CMK (cell line): Measurements from ENCODE around the gene RAB8B.

ENCODE experiments used
- DNase-seq: peaks from one replicate; pipeline ENCODE4 v3.0.0-alpha.2; 2010; ENCODE audit warnings: low read depth

The RAB8B gene

DNA sequence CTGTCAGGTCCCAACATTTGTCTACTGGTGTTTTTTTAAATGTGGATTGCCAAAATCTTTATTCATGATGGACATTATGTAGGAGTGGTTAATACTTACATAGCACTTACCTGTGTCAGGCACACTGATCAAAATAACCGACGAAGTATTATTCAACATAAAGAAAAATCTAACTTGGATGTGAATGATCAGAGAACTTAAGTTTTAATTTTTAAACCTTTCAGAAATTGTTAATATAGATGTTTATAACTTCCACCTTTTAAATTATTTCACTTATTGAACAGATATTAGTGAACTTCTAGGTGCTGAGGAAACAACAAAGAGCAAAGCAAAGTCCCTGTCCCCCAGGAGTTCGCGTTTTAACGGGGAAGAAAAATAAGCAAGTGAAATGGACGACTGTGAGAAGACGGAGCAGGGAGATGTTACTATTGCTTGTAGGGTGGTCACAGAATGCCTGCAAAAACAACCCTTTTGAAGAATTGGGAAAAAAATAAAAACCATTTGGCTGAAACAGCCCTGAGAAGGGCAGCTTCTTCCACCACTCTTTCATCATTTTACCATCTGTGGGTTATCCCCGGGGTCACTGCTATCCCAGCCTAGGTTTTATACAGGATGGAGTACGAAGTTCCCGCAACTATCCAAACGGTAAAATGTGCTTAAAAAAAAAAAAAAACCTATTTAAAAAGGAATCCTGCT, 87.1 kb downstream of the RAB8B start:
- no peak for DNase-seq

DNA sequence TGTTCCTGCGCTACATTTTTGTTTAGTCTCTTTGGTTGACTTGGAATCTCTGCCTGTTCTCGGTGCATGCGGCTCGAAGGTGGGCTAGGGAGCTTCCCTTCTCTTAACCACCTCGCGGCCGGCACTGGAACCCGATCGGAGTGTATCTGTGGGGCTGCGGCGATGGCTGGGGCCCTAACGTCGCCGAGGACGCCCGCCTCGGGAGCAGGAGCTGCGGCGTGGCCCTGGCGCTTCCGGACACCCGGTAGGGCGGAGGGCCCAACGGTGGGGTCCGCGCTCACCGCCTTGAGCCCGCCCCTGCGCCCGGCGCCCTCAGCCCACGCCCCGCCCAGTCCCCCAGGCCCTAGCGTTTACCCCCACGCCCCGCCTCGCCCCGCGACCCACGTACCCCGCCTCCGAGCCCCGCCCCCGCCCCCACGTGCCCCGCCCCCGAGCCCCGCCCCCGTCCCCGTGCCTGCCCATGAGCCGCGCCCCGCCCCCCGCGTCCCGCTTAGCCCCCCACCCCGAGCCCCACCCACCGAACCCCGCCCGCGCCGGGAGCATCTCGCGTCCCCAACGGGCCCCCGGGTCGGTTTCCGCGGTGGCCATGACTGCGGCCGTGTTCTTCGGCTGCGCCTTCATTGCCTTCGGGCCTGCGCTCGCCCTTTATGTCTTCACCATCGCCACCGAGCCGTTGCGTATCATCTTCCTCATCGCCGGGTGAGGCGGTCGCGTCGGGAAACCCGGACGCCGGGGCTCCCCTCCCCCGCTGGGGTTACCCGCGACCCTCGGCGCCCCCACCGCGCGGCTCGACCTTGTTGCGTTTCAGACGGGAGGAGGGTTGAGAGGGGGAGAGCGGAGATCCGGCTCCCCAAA, 87.9 kb downstream of the RAB8B start, which contains the start of gene APH1B:
APH1B (plus strand) TSS at position 568 of the 855 bp plus-strand sequence; CDS start at position 587, 19 bp downstream.
- DNase-seq, result peak; percentile 72

DNA sequence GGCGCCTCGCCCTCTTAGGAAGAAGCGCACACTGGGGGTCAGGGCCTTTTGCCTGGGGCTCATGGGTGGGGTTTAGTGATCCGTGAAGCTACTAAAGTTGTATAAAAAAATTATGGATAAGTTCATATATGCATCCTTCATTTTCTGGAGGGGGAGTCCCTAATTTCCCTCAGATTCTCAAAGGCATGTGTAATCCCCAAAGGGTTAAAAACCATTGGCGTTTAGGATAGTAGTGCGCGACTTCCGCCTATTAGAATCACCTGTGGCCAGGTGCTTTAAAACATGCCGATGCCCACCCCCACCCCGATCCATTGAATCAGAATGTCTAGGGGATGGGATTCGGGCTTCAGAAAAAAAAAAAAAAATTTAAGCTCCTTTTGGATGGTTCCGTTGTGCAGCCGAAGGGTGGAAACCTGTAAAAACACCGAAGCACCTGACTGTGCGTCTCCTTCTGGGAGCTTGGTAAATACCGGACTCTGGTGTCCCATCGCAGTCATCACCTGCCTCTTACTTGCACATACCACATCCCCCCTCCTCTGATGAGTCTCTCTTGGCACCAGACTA, 88.6 kb downstream of the RAB8B start:
- no peak for DNase-seq

DNA sequence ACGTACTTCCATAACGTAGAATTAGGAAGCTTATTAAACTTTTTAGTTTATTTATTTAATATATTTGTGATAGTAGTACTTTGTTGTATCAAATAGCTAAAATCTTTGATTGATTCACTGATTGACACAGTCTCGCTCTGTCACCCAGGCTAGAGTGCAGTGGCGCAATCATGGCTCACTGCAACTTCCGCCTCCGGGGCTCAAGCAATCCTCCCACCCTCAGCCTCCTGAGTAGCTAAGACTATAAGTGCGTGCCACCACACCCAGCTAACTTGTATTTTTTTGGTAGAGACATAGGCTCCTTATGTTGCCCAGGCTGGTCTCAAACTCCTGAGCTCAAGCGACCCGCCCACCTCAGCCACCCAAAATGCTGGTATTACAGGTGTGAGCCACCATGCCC, 93.7 kb downstream of the RAB8B start:
- DNase-seq, result no peak

DNA sequence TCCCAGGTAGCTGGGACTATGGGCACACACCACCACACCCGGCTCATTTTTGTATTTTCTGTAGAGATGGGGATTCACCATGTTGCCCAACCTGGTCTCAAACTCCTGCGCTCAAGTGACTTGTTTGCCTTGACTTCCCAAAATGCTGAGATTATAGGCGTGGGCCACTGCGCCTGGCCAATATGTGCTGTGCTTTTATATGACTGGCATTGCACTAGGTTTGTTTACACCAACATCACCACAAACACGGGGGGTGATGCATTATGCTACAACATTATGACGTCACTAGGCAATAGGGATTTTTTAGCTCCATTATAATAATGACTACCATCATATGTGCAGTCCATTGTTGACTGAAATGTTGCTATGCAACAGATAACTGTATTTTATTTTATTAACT, 94.9 kb downstream of the RAB8B start:
- DNase-seq, result no peak

DNA sequence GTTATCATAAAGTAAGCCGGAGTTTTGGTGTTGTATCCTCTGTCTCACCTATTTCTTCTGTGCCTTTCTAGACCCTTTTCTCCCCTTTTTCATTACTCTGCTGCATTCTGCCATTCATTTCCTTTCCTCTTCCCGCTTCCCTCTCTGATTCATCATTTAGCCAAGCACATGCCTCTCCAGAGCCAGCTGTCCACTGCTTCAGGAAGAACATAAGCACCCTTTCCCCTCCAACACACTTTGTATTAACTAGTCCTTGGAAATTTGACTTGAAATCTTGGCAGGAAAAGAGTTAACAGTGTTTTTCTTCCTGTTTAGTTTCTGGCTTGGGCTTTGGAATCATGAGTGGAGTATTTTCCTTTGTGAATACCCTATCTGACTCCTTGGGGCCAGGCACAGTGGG, 97.7 kb downstream of the RAB8B start:
- DNase-seq, result no peak

DNA sequence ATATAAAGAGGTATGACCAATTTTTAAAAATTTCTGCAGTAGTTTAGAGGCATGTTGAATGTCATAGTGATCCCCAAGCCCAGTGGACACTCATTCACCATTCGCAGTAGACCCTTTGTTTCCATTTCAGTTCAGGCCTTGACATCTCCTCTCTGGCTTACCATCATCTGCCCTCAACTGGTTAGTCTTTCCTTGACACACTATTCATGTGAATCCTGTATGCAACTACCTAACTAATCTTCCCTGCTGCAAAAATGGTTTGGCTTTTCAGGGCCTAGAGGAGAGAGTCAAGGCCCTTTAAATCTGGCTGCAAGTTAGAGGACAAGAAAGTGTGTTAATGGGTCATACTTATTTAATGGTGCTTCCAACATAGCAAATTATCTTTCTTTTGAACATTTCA, 98.9 kb downstream of the RAB8B start:
- no peak for DNase-seq

DNA sequence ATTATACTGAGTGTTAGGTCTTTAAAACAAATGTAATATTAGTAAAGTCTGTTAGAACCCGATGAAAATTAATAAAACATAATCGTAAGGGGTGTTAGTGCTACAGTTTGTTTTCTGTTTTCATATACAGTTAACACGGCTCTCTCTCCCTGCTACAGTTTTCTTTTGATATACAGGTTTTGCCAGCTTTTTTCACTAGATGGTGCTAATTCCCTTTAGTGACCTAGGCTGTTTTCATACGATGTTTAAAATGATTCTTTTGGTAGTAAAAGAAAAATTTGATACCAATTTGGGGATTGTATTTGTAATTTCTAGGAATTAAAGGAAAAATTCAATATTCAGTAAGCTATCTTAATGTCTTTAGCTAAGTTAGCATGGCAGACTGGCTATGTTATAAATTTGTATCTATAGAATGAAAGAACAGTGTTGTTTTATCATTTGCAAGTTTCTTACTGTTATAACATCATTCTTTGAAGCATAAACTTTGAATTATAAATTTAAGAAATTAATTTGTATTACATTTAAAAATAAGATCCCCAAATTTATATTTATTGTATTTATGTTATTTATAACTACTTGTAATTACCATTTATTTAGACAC, 99.5 kb downstream of the RAB8B start:
- no peak for DNase-seq

DNA sequence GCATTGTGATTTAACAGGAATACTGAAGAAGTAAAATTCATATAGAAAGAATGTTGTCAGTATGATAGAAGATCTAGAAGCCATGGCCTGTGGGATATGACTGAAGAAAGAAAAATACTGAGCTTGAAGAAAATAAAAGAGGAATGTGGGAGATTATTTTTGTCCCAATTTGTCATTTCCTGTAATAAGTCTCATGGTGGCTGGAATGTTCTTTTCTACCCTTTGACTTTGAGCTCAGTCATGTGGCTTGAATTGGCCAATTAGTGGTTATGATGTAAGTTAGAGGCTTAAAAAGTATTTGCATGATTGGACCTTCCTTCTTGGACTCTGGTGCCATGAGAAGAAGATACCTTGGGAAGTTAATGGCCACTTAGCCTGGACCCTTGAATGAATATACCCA, 102.1 kb downstream of the RAB8B start:
- DNase-seq, result no peak

DNA sequence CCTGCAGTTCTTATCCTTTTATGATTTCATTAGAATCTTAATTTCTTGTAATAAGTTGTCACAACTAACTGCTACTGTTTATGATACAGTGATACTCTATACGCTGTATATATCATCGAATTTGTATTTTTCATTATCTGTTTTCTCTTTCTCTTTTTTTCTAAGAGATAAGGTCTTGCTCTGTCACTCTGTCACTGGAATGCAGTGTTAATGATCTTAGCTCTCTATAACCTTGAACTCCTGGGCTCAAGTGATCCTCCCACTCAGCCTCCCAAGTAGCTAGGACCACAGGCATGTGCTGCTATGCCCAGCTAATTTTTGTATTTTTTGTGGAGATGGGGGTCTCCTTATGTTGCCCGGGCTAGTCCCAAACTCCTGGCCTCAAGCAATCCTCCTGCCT, 102.8 kb downstream of the RAB8B start:
- DNase-seq, result no peak

DNA sequence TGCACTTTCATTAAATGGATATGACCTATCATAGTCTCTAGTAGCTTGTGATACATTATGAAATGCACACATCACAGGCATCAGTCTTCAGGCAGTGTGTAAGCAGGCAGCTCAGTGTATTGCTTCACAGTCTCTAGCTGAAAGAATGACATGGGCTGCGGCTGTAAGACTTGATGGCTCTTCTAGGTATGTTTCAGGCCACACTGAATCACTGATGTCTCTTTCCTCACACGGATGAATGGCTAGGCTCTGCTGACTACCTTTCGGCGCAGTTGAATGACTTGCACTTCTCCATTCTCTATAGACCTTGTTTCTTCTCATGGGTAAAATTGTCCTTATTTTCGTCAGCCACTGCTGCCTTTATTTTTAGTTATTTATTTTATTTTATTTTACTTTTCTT, 103.4 kb downstream of the RAB8B start:
- no peak for DNase-seq

DNA sequence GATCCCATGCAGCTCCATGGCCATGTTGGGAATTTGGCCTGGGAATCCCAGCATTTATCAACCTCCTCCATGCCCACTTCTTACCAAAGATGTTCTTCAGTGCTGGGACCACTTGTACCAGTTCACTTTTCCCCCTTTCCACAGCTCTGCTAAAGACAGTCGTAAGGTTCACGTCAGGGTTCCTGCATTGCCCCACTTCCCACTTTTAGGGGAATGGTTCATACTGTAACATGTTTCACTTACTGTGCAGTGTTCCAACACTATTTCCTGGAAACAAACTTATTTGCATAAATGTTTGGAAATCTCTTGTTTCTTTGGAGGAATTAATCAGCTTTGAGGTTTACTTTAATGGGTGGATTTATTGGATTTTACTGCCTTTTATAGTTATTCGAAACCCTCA, 105.0 kb downstream of the RAB8B start:
- no peak for DNase-seq

DNA sequence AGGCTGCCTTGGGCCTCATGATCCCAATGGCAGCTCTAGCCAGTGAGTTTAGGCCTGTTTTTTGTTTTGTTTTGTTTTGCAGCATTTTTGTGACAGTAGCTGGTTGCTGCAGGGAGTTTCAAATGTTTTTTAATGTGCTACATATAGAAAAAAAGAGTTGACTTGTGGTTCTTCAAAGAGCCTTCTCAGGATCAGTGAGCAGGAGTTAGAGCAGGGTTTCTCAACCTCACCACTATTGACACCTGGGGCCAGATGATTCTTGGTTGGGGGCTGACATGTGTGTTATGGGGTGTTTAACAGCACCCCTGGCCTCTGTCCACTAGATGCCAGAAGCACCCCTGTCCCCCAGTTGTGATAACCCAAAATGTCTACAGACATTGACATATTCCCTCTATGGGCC, 105.9 kb downstream of the RAB8B start:
- DNase-seq, result no peak

DNA sequence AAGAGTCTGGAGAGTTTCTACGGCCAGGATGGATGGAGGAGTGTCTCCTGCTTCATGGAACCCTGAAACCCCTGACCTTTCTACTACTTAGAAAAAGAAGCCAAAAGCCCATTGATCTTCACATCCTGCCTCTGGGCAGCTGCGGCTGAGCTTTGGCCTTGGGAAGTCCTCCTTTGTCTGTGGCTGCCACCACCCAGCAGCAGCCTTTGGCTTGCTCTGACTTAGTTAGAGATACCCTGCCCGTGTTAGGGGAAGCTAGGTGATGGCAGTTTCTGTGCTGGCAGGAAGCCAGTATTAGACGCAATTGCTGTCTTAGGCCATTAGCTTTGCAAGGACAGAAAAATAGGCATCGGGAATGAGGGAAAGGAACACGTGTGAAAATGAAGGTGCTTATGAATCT, 106.8 kb downstream of the RAB8B start:
- no peak for DNase-seq

DNA sequence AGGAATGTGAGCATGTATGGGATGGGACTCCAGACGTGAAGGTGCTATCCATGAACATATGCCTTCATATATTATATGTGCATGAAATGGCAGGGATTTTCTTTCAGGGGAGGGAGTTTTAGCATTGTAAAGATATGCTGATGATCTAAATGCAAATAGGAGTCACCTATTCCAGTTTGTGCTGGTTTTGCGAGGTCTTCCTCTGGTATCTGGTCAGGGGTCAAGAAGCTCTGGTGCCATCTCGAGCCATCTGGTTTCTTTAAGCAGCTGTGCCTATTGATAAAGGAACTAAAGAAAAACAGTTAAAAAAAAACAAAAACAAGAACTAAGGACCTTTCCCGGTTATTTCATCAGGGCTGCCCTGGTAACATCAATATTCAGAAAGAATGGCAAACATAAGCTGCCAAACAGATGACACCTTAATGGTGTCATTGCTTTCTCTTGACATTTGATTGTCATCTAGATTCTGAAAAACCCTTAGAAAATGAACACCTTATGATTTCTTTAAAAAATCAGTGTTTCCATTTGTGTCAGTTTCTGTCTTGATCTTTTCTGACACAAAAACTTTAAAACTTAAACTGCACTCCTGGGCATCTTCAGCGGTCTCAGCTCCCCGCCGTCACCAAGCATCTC, 110.7 kb downstream of the RAB8B start:
- DNase-seq, result peak; percentile 29

DNA sequence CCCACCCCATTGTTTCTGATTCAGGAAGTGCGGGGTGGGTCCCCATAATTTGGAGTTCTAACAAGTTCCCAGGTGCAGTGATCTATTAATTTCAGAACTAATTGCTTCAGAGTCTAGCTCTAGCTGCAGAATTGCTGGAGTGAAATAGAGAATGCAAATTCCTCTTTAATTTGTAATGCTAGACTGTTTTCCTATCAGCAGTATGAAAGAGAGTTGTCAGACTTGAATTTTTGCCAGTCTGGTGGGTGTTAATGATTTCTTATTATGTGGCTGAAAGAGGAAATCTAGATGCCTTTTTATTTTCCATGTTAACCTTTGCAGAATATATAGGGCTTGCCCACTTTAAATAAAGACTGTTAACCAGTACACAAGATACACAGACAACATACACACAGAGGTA, 111.7 kb downstream of the RAB8B start:
- no peak for DNase-seq

DNA sequence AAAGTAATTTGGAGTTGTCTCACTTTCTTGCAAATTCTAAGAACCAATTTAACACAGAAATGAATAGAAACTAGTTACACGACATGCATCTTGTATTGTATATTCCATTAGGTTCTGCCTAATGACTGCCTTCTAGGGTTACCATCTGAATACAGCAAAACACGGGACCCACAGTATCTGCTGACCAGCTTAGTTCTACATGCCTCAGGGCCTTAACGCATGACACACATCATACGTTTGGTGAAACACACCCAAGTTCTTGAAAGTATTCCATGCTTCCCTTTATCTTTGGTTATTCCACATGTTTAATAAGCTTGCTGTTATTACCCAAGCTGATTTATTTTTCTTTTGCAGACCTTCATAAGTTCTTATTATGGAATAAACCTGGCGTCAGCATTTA, 115.9 kb downstream of the RAB8B start:
- no peak for DNase-seq

DNA sequence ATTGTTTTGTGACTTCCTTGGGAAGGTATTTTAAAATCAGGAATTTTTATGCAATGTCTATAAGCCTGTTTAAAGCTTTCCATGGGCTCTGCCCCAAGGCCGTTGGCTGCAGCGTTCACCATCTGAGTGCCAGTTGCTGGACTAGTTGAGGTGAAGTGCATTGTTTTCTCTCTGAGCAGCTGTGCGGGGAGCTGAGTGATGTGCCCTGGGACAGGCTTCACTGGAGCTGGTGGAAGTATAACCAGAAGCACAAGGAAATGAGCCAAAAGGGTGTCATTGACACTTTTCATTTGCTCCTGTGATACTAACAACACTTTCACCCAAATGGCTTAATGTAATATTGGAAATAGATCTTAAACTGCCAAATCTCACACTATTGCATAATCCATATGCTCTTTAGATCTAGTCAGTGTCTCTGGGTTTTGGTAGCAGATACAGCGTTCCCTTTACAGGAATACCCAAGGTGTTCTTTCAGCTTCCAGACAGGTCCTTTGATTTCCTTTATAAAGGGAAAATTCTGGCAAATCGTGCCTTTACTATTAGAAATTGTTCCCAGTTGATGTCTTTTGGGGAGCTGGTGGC, 117.2 kb downstream of the RAB8B start:
- DNase-seq, result no peak

DNA sequence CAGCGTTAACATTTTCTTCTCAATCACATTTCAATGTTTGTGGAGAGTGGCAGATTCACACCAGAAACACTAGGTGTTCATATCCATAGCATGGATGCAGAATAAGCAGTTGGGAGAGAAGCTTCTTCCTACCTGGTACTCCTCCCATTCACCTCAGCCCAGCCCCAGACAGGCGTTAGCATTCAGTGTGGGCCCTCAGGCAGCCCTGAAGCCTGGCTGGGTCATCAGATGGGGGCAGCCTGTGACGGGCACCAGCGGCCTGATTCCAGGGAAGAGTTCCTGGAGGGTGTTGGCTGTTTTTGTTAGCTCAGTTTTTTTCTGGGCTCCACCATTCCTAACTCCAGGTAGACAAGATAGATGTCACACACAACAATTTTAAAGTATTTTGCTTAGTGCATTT, 119.1 kb downstream of the RAB8B start:
- DNase-seq, result no peak

DNA sequence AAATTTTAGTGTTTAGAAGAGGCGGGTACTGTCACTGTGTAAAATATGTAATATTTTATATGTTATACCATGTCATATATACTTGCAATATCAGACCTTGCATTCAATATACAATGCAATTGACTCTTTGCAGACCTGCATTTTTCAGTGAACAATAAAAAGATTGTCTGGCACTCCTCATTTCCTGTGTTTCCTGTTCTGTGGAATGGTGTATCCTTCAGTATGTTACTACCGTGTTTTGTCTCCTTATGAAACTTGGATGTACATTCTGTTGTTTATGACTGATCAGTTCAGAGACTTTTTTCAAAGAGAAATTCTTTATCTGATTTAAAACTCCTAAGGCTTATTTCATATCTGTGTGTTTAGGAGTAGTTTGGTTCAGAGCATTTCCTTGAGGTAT, 119.5 kb downstream of the RAB8B start:
- DNase-seq, result no peak

DNA sequence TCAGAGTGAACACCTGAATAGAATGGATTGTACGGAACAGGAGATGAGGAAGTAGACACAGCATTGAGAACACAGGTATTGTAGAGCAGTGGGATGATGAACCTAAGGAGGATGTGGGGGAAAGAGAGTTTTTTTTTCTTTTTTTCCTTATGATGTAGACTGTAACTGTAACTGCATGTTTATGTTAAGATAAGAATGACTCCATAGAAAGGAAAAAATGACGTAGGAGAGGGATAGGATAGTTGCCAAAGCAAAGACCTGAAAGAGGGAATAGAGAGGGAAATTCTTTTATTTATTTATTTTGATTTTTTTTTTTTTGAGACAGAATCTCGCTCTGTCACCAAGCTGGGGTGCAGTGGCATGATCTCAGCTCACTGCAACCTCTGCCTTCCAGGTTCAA, 121.2 kb downstream of the RAB8B start:
- no peak for DNase-seq

DNA sequence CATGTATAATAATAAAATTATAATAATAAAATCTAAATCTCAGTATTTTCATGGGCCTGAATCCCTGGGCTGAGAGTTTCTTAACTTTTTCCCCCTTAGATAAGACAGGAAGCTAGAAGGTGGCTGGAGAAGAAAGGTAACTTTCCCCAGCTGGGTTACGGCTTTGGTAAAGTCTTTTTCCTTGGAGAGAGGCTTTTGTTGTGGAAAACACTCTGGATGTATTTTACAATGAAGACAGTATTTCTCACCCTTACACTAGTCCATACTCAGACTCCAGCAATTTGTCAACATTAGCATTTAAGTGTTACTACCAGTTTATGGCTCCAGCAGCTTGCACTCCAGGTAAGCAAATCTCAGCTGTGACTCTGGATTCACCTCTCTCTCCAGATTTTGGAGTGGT, 122.9 kb downstream of the RAB8B start:
- no peak for DNase-seq
